Endothelial cell of umbilical vein (primary cell): ENCODE data around the gene SESN2. TPM values are rescaled to one million over a fixed set of nuclear protein-coding genes. Genes with fewer than 3 reads are reported as not detected.

ENCODE experiments used
- BruUV-seq: library from RNA; stranded (reverse); fragments of 400-500 nt; replicated peaks from 2 replicates; lab custom pipeline; 2021; lab: Mats Ljungman, UMichigan
- CTCF ChIA-PET: fragments of 300-600, 350-600 bp; sonication (Branson Sonifier 250); formaldehyde crosslinking; loops from one replicate; lab custom pipeline; 2021; ENCODE audit warnings: antibody characterized with exemption, inconsistent platforms; lab: Charles Lee
- POLR2A ChIA-PET: fragments of 300-600, 350-600 bp; sonication (Branson Sonifier 250); formaldehyde crosslinking; loops from one replicate; lab custom pipeline; 2021; ENCODE audit warnings: antibody characterized with exemption, inconsistent platforms; lab: Charles Lee
- DNase-seq: peaks from one replicate; pipeline ENCODE4 v3.0.0-alpha.2; 2011; ENCODE audit warnings: low read depth, low spot score
- FAIRE-seq: peaks from 2 replicates; lab custom pipeline; 2011; peaks lifted over from hg19 to GRCh38; lab: Jason Lieb, UNC
- H2AFZ ChIP-seq: 2 replicates; pipeline ENCODE4 v1.6.0; 2012; ENCODE audit warnings: low read depth, low read length, control low read depth, inconsistent platforms
- H3K27ac ChIP-seq: 2 replicates; pipeline ENCODE4 v1.5.1; 2011; ENCODE audit warnings: low read depth, mild to moderate bottlenecking, control low read depth, low read length, moderate library complexity; ENCODE audit not compliant: insufficient read depth
- H3K27me3 ChIP-seq, 2 experiments: 2 replicates each; pipeline versions ENCODE4 v1.6.0 to v1.6.1; 2011; ENCODE audit warnings: low read length in 2 of 2, mixed read lengths in 1 of 2; ENCODE audit not compliant: control insufficient read depth in 2 of 2, insufficient read depth in 2 of 2
- H3K36me3 ChIP-seq, 2 experiments: 2 replicates in 1 of 2; 3 replicates in 1 of 2; pipeline ENCODE4 v1.5.1; 2011; ENCODE audit warnings: low read length in 2 of 2, mild to moderate bottlenecking in 1 of 2, moderate library complexity in 1 of 2; ENCODE audit not compliant: control insufficient read depth in 2 of 2, insufficient read depth in 2 of 2; ENCODE audit errors: extremely low read depth in 1 of 2
- H3K4me1 ChIP-seq: 3 replicates; pipeline ENCODE4 v1.5.1; 2011; ENCODE audit warnings: mild to moderate bottlenecking, low read length; ENCODE audit not compliant: control insufficient read depth, insufficient read depth; ENCODE audit errors: extremely low read depth
- H3K4me2 ChIP-seq: 2 replicates; pipeline ENCODE4 v1.6.1; 2011; ENCODE audit warnings: low read length, control low read depth, mixed read lengths; ENCODE audit not compliant: insufficient read depth
- H3K4me3 ChIP-seq, 3 experiments: fragments of 200-600 bp in 1 of 3; sonication (generic), shearing (Covaris generic) in 1 of 3; replicated peaks in 1 of 3; 2 replicates each; pipeline ENCODE4 v1.5.1; 2011 to 2016; ENCODE audit warnings: control low read depth in 3 of 3, low read length in 3 of 3, mild to moderate bottlenecking in 2 of 3, inconsistent platforms in 1 of 3, low read depth in 1 of 3, moderate library complexity in 1 of 3; ENCODE audit not compliant: insufficient read depth in 1 of 3
- H3K79me2 ChIP-seq: 2 replicates; pipeline ENCODE4 v1.6.0; 2012; ENCODE audit warnings: low read length, inconsistent platforms; ENCODE audit not compliant: control insufficient read depth, insufficient read depth
- H3K9ac ChIP-seq: replicated peaks from 2 replicates; pipeline ENCODE3; 2011; ENCODE audit warnings: low read length, control low read depth; ENCODE audit not compliant: insufficient read depth; ENCODE audit errors: extremely low read depth
- H3K9me1 ChIP-seq: replicated peaks from 3 replicates; pipeline ENCODE4 v1.6.0; 2011; ENCODE audit warnings: mild to moderate bottlenecking, low read length; ENCODE audit not compliant: control insufficient read depth, insufficient read depth; ENCODE audit errors: extremely low read depth
- H3K9me3 ChIP-seq: replicated peaks from 2 replicates; pipeline ENCODE4 v1.5.1; 2012; ENCODE audit warnings: low read length, inconsistent platforms; ENCODE audit not compliant: control insufficient read depth, insufficient read depth
- H4K20me1 ChIP-seq: replicated peaks from 2 replicates; pipeline ENCODE3; 2011; ENCODE audit warnings: mild to moderate bottlenecking, low read length; ENCODE audit not compliant: control insufficient read depth, insufficient read depth; ENCODE audit errors: extremely low read depth
- CTCF ChIP-seq, 2 donors: IDR thresholded peaks; 1 replicate in 1 of 2; 2 replicates in 1 of 2; pipeline ENCODE4 v1.5.1; 2011; ENCODE audit warnings: low read length in 2 of 2, mild to moderate bottlenecking in 2 of 2, moderate library complexity in 2 of 2, control low read depth in 1 of 2, inconsistent platforms in 1 of 2, low read depth in 1 of 2; ENCODE audit not compliant: insufficient read depth in 1 of 2; ENCODE audit errors: extremely low read depth in 1 of 2
- EZH2 ChIP-seq: IDR thresholded peaks from 2 replicates; pipeline ENCODE4 v1.6.1; 2012; ENCODE audit warnings: borderline replicate concordance, low read depth, mild to moderate bottlenecking, moderate library complexity, low read length, inconsistent platforms; ENCODE audit not compliant: severe bottlenecking
- FOS ChIP-seq: IDR thresholded peaks from 2 replicates; pipeline ENCODE4 v1.6.1; 2011; ENCODE audit warnings: mild to moderate bottlenecking, low read length, moderate library complexity, borderline replicate concordance; ENCODE audit not compliant: insufficient read depth
- GATA2 ChIP-seq: IDR thresholded peaks from 2 replicates; pipeline ENCODE4 v1.7.0; 2011; ENCODE audit warnings: low read depth, mild to moderate bottlenecking, moderate library complexity, mixed read lengths, low read length; ENCODE audit not compliant: insufficient read length, insufficient read depth
- MYC ChIP-seq: IDR thresholded peaks from one replicate; pipeline ENCODE4 v1.6.1; 2011; ENCODE audit warnings: mild to moderate bottlenecking, low read depth, low read length
- POLR2A ChIP-seq: IDR thresholded peaks from 2 replicates; pipeline ENCODE4 v1.6.1; 2012; ENCODE audit warnings: low read depth, mild to moderate bottlenecking, control low read depth, low read length
- POLR2AphosphoS5 ChIP-seq: IDR thresholded peaks from 2 replicates; pipeline ENCODE4 v1.6.1; 2012; ENCODE audit warnings: low read depth, mild to moderate bottlenecking, control low read depth, low read length, moderate library complexity; ENCODE audit not compliant: insufficient read depth
- dilution Hi-C: fragments of 300-500 bp; cut with MboI; formaldehyde crosslinking; loops from one replicate; pipeline ENCODE4 v1.15.0; 2019; ENCODE audit warnings: low sequenced_read_pairs; ENCODE audit not compliant: extremely low pct_ligation_motif_present
- intact Hi-C: fragments of 100-400 bp; cut with micrococcal nuclease; formaldehyde crosslinking; loops from one replicate; pipeline ENCODE4 v1.10.0; 2022
- polyA plus RNA-seq, 4 experiments: library from polyadenylated mRNA; depleted of rRNA in 3 of 4; stranded (reverse) in 3 of 4; unstranded in 1 of 4; fragments of >200 nt; gene quantifications; 2 replicates each; pipeline versions ENCODE4 v1.2.1 to v1.2.3, GENCODE V29; 2011 to 2012; ENCODE audit warnings: missing spikeins in 1 of 4
- total RNA-seq: library from RNA; stranded (reverse); gene quantifications from 2 replicates; pipeline ENCODE4 v1.2.3, GENCODE V29; 2021

The SESN2 gene
- total and polyA plus RNA-seq, 2 donors (not counting 3 experiments of a cell fraction or from before 2014, with no cell fraction given): 11.6 to 13.2 TPM

- H4K20me1 ChIP-seq: no peaks in the 10 kb centered on the region
- no peaks in the 10 kb centered on the region for H3K9me3 ChIP-seq
- no peak overlapping the region for H3K4me2 ChIP-seq
- H3K79me2 ChIP-seq: no peaks in the 10 kb centered on the region
- ChIA-PET POLR2A (no interaction called here), CTCF (interaction anchor here (1.0 to 1.3 kb wide), 2 partner anchors 32 to 87 kb away, joined by 3 to 5 read pairs; no protein-coding TSS in a partner anchor)
- TF ChIP-seq POLR2A: no peak
- no peak for TF ChIP-seq MYC
- no peak for TF ChIP-seq FOS
- DNase-seq: no peak
- dilution Hi-C loops: no loop called here
- no peak overlapping the region for H3K4me3 ChIP-seq
- H3K9ac ChIP-seq: no peak overlapping the region
- no peaks in the 10 kb centered on the region for H3K9me1 ChIP-seq
- BruUV-seq: no TSS peak
- H2AFZ ChIP-seq: no peak overlapping the region
- intact Hi-C loops: no loop called here
- FAIRE-seq: no peak
- H3K27ac ChIP-seq: no peak overlapping the region
- H3K27me3 ChIP-seq: no peaks in the 10 kb centered on the region
- no peaks in the 10 kb centered on the region for H3K4me1 ChIP-seq
- peaks cover 4 to 31% of the 10 kb centered on the region in 2 experiments for H3K36me3 ChIP-seq
Observed at GRCh38 chr1:28280977-28281381, 21.7 kb downstream of the SESN2 start.

- H3K79me2 ChIP-seq: no peaks in the 10 kb centered on the region
- no peak overlapping the region for H3K9ac ChIP-seq
- no peak for TF ChIP-seq EZH2
- TF ChIP-seq GATA2: no peak
- TF ChIP-seq MYC: no peak
- no peak for TF ChIP-seq CTCF (IDR thresholded peaks at IDR 0.05; ENCODE audit: extremely low read depth in 1 of 2, insufficient read depth in 1 of 2, low read depth in 1 of 2, low read length in 2 of 2)
- no peak for TF ChIP-seq FOS
- TF ChIP-seq POLR2AphosphoS5: no peak
- ChIA-PET POLR2A (no interaction called here), CTCF (no interaction called here)
- H3K4me3 ChIP-seq: no peak overlapping the region
- H4K20me1 ChIP-seq: no peaks in the 10 kb centered on the region
- H3K9me3 ChIP-seq: no peaks in the 10 kb centered on the region
- H3K4me1 ChIP-seq: no peaks in the 10 kb centered on the region
- BruUV-seq: TSS peak; percentile 6
- no peak for FAIRE-seq
- no peaks in the 10 kb centered on the region for H3K9me1 ChIP-seq
- peaks cover 4 to 31% of the 10 kb centered on the region in 2 experiments for H3K36me3 ChIP-seq
- H3K4me2 ChIP-seq: no peak overlapping the region
- no peak for DNase-seq
- intact Hi-C loops (no loop called here), dilution Hi-C loops (no loop called here)
- H3K27ac ChIP-seq: no peak overlapping the region
- H2AFZ ChIP-seq: no peak overlapping the region
- no peaks in the 10 kb centered on the region for H3K27me3 ChIP-seq
Observed at GRCh38 chr1:28281608-28282425, 22.5 kb downstream of the SESN2 start.
